LoVo (cell line): ENCODE results near the gene CUL7.

Experiments used
- DNase-seq: peaks from one replicate; pipeline ENCODE4 v3.0.0-alpha.2; 2016; ENCODE audit warnings: low spot score

The CUL7 gene

DNA sequence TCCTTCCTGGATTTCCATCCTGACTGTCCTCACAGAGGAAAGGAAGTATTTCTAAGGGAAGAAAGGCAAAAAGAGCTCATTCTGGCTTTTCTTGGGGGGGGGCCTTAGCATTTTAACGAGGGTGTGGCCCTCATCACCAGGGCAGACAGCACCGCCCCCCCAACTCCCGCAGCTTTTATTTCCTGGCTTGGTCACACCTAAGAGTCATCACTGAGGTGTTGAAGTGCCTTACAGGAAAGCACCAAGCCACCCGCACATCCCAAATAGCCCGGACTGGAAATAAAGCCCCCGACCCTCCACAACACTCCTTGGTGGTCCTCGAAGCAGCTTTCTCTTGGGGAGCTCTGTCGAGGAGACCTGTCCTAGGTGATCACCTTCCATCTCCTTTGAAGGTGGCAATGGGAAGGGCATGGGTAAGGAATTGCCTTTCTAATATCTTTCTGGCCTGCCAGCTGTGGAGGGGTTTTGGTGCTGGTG lies 23.7 kb upstream of the CUL7 start:
- DNase-seq, result no peak

DNA sequence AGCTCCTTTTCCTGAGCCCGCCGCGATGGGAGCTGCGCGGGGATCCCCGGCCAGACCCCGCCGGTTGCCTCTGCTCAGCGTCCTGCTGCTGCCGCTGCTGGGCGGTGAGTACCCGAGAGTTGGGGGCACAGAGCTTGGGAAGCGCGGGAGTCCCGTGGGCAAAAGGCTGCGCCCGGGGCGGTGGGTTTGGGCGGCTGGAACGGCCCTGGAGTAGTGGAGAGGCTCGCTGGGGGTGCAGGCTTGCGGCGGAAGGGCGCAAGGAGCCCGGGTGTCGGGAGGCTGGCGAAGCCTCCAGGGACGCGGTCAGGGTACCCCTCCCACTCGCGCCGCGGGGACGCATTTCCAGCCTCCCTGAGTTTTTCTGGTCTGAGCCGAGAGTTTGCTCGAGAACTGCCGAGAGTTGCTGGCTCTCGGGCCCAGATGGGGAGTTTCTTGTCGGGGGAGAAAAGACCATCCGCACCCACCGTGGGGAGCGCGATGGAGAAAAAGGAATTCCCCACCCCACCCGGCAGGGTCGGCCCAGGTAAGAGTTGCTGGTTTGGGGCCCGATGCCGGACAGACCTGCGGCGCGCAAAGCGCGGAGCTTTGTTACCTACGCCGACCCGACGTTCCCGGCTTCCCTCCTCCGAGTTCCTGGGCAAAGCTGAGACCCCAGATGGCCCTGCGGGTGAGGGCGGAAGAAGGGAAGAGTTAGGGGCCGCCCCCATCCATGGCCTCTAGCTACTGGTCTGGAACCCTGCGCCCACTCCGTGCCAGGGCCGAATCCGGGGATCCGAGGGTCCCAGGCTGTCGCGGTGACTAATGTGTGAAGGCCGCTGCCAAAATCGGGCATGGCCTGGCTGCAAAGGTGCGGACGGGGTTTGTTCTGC lies 23.0 kb upstream of the CUL7 start:
- no peak for DNase-seq

DNA sequence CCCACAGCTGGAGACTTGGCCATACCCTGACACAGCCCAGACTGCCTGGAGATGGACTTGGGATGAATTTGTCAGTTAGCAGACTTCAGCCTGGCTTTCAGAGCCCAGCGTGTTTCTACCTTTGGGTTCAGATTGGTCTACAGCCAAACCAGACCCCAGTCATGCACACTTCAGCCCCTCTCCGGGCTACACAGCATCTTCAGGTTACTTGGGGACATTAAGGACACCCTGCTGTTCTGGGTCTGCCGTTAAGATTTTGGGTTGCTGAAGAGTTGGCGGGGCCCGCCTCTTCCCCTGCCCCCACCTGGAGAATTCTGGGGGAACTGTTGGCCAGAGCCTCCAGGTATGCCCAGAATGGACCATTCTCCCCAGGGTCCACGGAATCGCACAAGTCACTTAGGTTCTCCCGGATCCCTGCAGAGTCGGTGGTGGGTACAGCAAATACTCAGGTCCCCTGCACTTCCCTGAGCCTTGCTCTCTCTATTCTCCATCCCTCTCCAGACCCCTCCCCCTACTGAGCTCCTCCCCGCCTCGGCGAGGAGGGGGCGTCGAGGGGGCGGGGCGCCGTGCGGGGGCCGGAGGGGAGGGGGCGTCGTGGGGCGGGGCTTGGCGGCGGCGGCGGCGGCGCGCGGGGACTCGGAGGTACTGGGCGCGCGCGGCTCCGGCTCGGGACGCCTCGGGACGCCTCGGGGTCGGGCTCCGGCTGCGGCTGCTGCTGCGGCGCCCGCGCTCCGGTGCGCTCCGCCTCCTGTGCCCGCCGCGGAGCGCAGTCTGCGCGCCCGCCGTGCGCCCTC lies 22.2 kb upstream of the CUL7 start, which contains the start of gene PTK7:
Gene PTK7, plus strand, starts transcription at position 645 of the 794 bp plus-strand sequence. CDS start 175 bp downstream, outside the sequence.
- no peak for DNase-seq

DNA sequence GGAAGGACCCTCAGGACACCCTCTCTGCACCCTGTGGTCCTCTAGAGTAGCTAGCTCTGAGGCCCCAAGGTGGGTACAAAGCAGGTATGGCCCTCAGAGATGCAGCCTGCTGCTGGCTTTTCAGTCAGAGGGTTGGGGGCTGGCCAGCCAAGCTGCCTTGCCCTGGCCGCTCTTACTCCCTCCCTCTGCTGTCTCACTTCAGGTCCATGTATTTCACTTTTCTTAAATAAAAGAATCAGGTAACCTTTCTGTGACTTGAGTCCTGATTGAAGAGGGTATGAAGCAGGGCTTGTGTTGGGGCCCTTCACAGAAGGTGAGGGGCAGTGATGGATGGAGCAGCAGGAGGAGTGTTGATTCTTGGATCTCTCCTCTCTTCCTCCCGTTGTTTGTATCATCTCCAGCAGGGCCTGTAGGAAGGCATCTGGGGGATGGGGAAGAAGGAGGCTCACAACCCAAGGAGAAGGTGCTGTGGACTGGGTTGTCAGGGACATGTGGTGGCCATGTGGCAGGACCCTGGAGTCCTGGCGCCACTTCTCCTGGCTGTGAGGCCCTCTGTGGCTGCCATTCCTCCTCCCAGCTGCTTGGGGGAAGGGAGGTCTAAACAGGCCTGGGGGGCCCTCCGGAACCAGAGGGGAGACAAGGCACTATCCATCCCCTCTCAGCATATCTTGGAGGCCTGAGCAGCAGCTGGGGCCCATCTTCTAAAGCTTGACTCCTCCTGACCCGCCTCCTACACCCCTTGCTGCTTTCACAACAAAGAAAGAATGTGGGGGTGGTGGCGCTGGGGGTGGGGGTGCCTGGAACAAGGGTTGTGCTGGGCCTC lies 21.4 kb upstream of the CUL7 start:
- no peak for DNase-seq

DNA sequence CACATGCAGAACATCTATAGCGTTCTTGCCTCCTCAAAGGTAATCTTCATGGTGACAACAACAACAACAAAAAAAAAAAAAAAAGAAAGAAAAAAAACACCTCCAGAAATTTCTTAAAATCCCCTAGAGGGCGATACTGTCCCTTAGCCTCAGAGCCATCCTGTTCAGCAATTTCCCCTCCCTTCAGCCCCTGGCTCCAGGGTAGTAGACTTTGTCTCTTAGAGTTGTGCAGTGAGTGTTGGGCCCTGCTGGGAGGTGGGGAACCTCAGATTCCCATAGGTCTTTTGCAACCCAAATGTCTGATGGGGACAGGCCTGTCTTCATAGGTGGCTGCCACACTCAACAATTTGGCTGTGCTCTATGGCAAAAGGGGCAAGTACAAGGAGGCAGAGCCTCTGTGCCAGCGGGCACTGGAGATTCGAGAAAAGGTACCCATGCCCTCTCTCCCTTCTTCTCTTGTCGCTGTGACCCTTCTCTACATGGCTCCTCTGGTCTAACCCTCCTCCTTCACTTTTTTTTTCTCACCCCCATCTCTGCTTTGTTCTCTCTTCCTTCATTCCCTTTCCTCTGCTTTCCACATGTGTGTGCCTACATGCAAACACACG lies 16.5 kb upstream of the CUL7 start:
- peak; percentile 29 for DNase-seq

DNA sequence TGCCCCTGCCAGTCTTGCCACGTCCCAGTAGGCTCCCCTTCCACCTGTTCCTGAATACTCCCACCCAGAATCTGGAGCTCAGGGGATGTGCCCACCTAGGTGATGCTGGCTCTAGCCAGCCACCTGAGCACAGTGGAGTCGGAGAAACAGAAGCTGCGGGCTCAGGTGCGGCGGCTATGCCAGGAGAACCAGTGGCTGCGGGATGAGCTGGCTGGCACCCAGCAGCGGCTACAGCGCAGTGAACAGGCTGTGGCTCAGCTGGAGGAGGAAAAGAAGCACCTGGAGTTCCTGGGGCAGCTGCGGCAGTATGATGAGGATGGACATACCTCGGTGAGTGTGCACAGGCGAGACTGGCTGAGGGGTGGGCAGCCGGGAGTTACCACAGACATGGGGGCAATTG lies 9.2 kb upstream of the CUL7 start:
- DNase-seq, result no peak

DNA sequence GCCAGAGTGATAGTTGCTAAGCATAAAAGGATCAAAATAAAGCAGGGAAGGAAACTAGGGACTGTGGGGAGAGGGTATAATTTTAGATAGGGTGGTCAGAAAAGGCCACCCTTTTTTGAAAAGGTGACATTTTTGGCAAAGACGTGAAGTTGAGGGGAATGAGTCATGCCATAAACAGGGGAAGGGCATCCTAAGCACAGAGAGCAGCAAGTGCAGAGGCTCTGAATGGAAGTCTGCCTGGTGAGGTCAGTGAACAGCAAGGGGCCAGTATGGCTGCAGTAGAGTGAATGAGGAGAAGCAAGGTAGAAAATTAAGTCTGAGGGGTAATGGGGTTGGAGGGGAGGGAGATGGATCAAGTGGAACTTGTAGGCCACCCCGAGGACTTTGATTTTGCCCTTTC lies 8.2 kb upstream of the CUL7 start:
- no peak for DNase-seq

DNA sequence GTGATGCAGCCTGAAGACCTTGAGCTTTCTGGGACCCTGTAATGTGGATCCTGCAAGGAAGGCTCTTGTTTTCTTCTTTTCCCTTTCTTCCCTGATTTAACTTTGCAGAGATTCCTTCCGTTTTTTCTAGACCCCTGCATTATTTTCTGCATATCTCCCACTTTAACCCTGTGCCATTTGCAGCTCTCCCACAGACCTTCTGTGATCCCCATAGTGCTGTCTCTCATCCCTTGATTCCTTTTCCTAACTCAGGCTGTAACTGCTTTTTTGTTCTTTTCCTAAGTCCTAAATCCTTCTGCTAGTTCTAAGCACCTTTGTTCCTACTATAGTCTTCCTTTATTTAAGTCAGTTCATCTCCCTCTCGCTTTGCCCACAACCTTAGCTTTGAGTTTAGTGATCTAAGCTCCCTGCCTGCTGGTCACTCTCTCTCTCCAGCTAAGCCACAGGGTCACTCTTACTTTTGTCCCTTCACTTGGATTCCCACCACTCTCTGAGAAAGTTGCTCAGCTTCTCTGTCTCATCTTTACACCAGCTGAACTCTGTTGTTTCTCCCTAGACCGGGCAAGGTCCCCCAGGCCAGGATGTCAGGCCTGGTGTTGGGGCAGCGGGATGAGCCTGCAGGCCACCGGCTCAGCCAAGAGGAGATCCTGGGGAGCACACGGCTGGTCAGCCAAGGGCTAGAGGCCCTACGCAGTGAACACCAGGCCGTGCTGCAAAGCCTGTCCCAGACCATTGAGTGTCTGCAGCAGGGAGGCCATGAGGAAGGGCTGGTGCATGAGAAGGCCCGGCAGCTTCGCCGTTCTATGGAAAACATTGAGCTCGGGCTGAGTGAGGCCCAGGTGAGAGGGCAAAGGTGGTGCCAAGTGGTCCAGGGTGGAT lies 7.3 kb upstream of the CUL7 start:
- DNase-seq, result no peak

DNA sequence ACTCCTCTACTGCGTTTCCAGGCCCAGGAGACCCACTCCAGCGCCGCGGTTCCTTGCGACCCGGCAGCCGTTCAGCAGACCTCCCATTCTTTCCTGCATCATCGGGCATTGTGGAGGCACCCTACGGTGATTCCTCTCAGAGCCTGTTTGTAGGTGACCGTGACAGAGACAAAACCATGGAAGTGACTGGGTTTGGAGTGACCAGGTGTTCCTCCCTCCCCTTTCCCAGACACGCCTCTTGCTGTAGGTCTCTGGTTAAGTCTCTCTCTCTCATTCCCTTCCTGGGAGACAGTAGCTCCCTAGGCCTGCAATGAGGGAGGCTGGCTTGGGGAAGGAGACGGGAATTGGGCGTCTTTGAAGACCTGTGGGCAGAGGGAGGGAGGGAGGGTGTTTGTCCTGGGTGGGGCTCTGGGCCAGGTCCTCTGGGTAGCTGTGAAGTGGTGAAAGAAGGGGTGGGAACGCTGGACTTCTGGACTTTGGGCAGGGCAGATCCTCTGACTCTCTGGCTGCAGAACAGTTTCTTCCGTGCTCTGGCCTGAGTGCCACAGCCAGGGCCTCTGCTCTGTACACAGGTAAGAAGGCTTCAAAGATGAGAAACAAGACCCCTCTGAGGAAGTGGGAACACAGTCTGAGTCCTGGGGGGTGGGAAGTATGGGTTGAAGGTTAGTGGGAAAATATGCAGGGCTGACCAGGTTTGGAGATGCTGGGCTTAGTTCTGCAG lies 6.5 kb upstream of the CUL7 start:
- DNase-seq, result peak; percentile 50

DNA sequence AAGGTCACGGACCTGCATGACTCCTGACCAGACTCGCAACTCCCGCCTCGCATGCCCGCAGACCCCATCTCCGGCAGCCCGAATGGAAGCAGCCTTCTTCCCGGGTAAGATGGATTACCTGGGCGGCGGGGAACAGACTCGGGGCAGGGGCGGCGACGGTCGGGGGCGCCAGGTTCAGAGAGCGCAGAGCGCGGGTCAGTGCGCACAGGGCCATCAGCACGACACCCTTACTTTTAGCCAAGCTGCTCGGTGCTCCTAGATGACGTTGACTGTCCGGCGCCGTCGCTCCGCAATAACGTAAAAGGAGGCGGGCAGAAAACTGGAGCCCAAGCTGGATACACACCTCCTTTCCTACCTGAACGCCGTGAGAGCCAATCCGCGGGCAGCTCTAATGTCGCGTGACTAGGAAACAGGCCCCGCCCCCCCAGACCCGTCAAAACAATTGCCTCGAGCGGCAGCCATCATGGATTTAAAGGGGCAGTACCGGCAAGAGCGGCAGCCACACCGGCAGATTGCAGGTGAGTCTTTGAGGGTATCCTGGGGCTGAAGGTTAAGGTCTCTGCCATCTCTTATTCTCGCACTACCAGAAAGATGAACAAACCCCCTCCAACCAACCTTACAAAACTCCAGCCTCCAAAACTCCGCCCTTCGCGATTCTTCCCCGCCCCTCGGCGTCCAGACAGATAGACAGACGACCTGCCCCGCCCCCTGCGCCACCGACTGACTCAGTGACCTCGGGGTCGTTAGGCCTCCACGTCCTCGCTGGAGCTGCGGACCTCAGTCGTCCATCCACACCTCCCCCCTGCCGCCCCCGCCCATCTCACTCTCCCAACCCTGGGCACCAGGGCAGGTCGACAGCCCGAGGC lies 5.8 kb upstream of the CUL7 start, which contains the start of the genes KLC4 and MRPL2:
Gene KLC4, plus strand, starts transcription at position 464 of the 866 bp plus-strand sequence. CDS start 1,705 bp downstream, outside the sequence.
Gene MRPL2, minus strand, starts transcription at position 267 of the 866 bp plus-strand sequence. Its CDS starts 53 bp downstream, at position 214.
- DNase-seq, result peak; percentile 99

DNA sequence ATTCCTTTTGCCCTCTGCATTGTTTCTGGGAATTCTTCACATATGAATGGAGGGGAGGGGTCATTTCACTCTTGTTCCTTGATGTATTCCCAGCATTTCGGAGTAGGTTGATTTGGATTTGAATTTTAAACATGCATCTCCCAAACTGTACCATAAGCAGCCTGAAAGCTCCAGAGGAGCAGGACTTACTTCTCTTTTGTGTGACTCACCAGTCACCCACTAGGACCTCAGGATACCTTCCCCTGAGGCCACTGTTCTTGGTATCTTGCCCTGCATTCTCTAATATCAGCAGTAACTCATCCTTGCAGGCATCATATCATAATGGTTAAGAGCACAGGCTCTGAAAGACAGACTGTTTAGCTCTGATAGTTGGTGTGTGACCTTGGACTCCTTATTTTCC lies 4.9 kb upstream of the CUL7 start:
- no peak for DNase-seq

DNA sequence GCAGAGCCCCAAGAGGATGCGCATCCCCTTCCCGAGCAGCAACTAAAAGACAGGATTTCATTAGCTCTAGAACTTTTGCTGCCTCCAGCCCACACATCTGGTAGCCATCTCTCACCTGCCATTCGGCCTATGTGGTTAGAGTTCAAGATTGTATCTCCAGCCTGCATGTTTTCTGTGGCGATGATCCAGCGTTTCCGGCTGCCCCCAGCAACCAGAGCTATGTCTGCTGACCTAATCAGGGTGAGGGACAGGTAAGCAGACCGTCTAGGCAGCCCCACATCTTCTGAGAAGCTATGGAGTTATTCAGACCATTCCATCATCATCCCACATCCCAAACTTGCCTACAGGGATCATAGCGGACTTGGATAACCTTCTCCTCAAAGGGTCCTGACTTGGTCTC lies 2.3 kb upstream of the CUL7 start:
- DNase-seq, result no peak

DNA sequence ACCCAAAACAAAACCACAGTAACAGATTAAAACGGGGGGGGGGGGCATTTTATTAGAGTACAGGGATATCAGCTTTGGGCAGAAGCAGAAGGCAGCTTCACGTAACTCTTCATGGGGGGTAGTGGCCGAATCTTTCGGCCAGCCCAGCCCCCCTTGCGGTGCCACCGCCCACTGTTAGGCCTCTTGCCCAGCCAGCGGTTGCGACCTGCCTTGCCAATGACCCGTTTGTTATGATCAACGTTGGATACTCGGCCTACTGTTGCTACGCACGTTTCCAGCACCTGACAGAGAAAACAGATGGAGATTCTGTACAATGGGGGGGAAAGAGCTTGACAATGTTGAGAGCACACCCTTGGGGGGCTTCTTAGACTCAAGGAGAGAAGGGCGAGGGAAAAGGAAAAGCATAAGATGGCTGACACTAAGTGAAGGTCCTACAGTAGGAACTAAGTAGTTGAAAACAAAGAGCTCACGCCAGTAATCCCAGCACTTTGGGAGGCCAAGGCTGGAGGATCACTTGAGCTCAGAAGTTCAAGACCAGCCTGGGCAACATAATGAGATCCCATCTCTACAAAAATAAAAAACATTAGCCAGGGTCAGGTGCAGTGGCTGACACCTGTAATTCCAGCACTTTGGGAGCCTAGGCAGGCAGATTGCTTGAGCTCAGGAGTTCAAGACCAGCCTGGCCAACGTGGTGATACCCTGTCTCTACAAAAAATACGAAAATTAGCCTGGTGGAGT lies 724 bp upstream of the CUL7 start:
- DNase-seq, result no peak

DNA sequence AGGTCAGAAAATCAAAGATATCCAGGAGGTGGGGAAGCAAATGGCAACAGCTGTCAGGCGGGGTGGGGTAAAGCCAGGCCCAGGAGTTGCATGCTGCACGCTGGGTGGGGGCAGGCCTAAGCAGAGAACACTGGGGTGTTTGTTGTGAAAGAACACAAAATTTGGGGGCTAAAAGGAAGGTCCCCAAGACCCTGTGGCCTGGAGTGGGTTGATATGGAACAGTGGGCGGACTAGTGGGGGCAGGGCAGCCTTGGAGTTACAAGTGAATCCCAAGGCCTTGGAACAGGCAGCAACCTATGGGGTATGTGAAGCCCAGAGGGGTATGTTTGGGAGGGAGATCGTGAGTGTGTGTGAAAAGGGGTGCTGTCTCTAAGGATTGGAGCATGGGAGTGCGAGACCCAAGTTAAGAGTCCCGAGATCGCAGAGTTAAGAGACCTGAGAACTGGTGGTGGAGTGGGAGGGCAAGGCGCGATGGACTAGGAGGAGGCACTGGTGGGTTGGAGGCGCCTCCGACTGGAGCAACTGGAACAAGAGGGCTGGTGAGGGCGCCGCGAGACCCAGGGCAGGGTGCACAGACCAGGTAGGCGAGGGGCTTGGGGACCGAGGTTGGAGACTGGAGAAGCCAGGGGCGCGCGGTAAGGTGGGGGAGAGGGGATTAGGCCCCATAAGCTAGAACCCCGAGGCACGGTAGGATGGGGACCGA lies 658 bp downstream of the CUL7 start:
- no peak for DNase-seq

DNA sequence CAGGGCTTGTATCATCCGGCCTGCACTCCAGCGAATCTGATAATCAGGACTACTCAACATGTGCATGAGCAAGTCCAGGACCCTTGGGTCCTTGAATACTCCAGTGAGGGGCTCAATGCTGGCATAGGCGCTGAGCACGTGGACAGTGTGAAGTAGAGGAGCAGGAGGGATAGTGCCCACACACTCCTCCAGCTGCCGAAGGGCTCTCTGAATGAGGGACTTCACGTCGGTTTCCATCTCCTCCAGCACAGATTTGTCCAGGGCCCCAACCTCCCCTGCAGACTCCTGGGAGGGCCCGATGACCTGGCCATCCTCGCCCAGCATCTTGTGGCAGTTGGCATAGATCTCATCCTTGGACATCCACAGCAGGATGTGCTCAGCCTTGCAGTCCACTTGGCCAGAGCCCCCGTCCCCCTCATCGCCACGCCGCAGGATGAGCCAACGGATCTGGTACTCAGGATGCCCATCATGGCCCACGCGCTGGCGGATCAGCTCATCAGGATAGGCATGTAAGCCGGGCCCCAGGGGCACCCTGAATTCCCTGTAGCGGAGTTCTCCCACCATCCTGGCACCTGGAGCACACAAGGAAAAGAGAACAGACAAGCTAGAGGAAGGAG lies 1.3 kb downstream of the CUL7 start:
- DNase-seq, result no peak

DNA sequence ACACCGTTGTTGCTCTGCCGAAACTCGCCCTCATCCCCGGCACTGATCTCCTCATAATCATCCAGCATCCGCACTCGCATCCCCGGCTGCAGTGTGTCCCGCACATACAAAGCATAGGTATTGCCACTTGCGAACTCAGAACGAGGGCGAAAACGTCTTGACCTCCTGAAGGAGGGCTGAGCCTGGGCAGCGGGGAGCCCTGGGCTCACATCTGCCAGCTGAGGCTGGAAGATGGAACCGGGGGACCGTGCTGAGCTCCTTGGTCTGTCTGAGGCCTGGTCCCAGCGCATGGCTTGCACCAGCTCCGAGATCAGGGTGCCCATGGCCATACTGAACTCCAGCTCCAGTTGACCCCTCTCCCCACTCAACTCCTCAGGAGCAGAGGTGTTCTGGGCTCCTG lies 2.7 kb downstream of the CUL7 start:
- DNase-seq, result no peak

DNA sequence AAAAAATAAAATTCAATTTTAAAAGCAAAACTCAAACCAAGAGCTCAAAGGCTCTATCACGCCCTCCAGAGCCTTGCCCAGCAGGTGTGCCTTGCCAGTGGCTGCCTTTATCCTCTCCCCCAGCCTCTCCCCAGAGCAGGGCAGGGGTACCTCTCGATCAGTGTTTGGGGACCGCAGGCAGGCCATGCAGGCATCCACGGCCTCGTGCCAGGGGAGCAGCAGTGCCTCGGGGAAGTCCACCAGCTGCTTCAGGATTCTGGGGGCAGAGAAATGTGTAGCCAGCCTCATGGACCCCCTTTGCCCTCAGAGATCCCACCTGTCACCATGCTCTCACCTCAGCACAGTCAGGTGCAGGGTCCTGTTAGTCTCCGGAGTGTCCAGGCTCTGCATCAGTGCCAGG lies 5.7 kb downstream of the CUL7 start:
- no peak for DNase-seq
